ENCODE data around the gene MSRB3.
"Not testable (repeated sequence)": the region's sequence is repeated elsewhere in the genome, so short reads cannot be mapped to it uniquely, and the experiment has no call there.

MSRB3 gene

GRCh38 chr12:65463082-65463481 lies 184.6 kb downstream of the MSRB3 start:
- Histone ChIP-seq H3K4me1 (ENCODE audit: control insufficient read depth, low read depth, low read length) (no peaks in the 10 kb centered on the region), H3K4me3 (ENCODE audit: low read length) (no peak overlapping the region), H3K27me3 (ENCODE audit: control insufficient read depth, insufficient read depth, low read length) (no peaks in the 10 kb centered on the region), H3K27ac (ENCODE audit: low read length) (no peak overlapping the region), H3K36me3 (ENCODE audit: control insufficient read depth, low read depth, low read length) (no peaks in the 10 kb centered on the region), H3K9ac (ENCODE audit: low read length) (no peak overlapping the region), H3K9me3 (ENCODE audit: control insufficient read depth, low read depth, low read length) (no peaks in the 10 kb centered on the region)

- H3K4me3 ChIP-seq (ENCODE audit: low read length) = no peak overlapping the region
- H3K9me3 ChIP-seq (ENCODE audit: control insufficient read depth, low read depth, low read length) = no peaks in the 10 kb centered on the region
- no peak overlapping the region for H3K27ac ChIP-seq (ENCODE audit: low read length)
- no peaks in the 10 kb centered on the region for H3K27me3 ChIP-seq (ENCODE audit: control insufficient read depth, insufficient read depth, low read length)
- H3K36me3 ChIP-seq (ENCODE audit: control insufficient read depth, low read depth, low read length) = no peaks in the 10 kb centered on the region
- no peak overlapping the region for H3K9ac ChIP-seq (ENCODE audit: low read length)
- no peaks in the 10 kb centered on the region for H3K4me1 ChIP-seq (ENCODE audit: control insufficient read depth, low read depth, low read length)
Observed at GRCh38 chr12:65463611-65464010, 185.1 kb downstream of the MSRB3 start.

- H3K27ac ChIP-seq (ENCODE audit: low read length) = no peak overlapping the region
- no peaks in the 10 kb centered on the region for H3K4me1 ChIP-seq (ENCODE audit: control insufficient read depth, low read depth, low read length)
Observed at GRCh38 chr12:65464930-65465329, 186.4 kb downstream of the MSRB3 start.

GRCh38 chr12:65465766-65466547 lies 187.5 kb downstream of the MSRB3 start:
- Histone ChIP-seq H3K4me3 (ENCODE audit: low read length) (no peak overlapping the region), H3K36me3 (ENCODE audit: control insufficient read depth, low read depth, low read length) (no peaks in the 10 kb centered on the region), H3K9me3 (ENCODE audit: control insufficient read depth, low read depth, low read length) (no peaks in the 10 kb centered on the region), H3K27me3 (ENCODE audit: control insufficient read depth, insufficient read depth, low read length) (no peaks in the 10 kb centered on the region), H3K4me1 (ENCODE audit: control insufficient read depth, low read depth, low read length) (no peaks in the 10 kb centered on the region), H3K9ac (ENCODE audit: low read length) (no peak overlapping the region), H3K27ac (ENCODE audit: low read length) (no peak overlapping the region)

More at GRCh38 chr12:65464930-65465329, 186.4 kb downstream of the MSRB3 start:
- H3K4me3 ChIP-seq (ENCODE audit: low read length) = no peak overlapping the region
- no peaks in the 10 kb centered on the region for H3K9me3 ChIP-seq (ENCODE audit: control insufficient read depth, low read depth, low read length)
- H3K36me3 ChIP-seq (ENCODE audit: control insufficient read depth, low read depth, low read length) = no peaks in the 10 kb centered on the region
- H3K9ac ChIP-seq (ENCODE audit: low read length) = no peak overlapping the region
- no peaks in the 10 kb centered on the region for H3K27me3 ChIP-seq (ENCODE audit: control insufficient read depth, insufficient read depth, low read length)

- Histone ChIP-seq H3K27ac (ENCODE audit: low read length) (no peak overlapping the region), H3K4me1 (ENCODE audit: control insufficient read depth, low read depth, low read length) (no peaks in the 10 kb centered on the region), H3K36me3 (ENCODE audit: control insufficient read depth, low read depth, low read length) (no peaks in the 10 kb centered on the region), H3K9ac (ENCODE audit: low read length) (no peak overlapping the region), H3K27me3 (ENCODE audit: control insufficient read depth, insufficient read depth, low read length) (no peaks in the 10 kb centered on the region), H3K4me3 (ENCODE audit: low read length) (no peak overlapping the region), H3K9me3 (ENCODE audit: control insufficient read depth, low read depth, low read length) (no peaks in the 10 kb centered on the region)
Observed at GRCh38 chr12:65466911-65467310, 188.4 kb downstream of the MSRB3 start.

- H3K27me3 ChIP-seq (ENCODE audit: control insufficient read depth, insufficient read depth, low read length) = no peaks in the 10 kb centered on the region
- no peaks in the 10 kb centered on the region for H3K9me3 ChIP-seq (ENCODE audit: control insufficient read depth, low read depth, low read length)
- no peaks in the 10 kb centered on the region for H3K36me3 ChIP-seq (ENCODE audit: control insufficient read depth, low read depth, low read length)
- no peak overlapping the region for H3K27ac ChIP-seq (ENCODE audit: low read length)
- no peak overlapping the region for H3K4me3 ChIP-seq (ENCODE audit: low read length)
- no peak overlapping the region for H3K9ac ChIP-seq (ENCODE audit: low read length)
- no peaks in the 10 kb centered on the region for H3K4me1 ChIP-seq (ENCODE audit: control insufficient read depth, low read depth, low read length)
Observed at GRCh38 chr12:65470256-65470655, 191.8 kb downstream of the MSRB3 start.

GRCh38 chr12:65472079-65472478 lies 193.6 kb downstream of the MSRB3 start:
- Histone ChIP-seq H3K27ac (ENCODE audit: low read length) (no peak overlapping the region), H3K4me1 (ENCODE audit: control insufficient read depth, low read depth, low read length) (no peaks in the 10 kb centered on the region), H3K4me3 (ENCODE audit: low read length) (no peak overlapping the region), H3K36me3 (ENCODE audit: control insufficient read depth, low read depth, low read length) (no peaks in the 10 kb centered on the region), H3K9me3 (ENCODE audit: control insufficient read depth, low read depth, low read length) (no peaks in the 10 kb centered on the region), H3K9ac (ENCODE audit: low read length) (no peak overlapping the region), H3K27me3 (ENCODE audit: control insufficient read depth, insufficient read depth, low read length) (no peaks in the 10 kb centered on the region)

- H3K9me3 ChIP-seq (ENCODE audit: control insufficient read depth, low read depth, low read length) = no peaks in the 10 kb centered on the region
- no peak overlapping the region for H3K9ac ChIP-seq (ENCODE audit: low read length)
- no peaks in the 10 kb centered on the region for H3K27me3 ChIP-seq (ENCODE audit: control insufficient read depth, insufficient read depth, low read length)
- no peak overlapping the region for H3K4me3 ChIP-seq (ENCODE audit: low read length)
- no peaks in the 10 kb centered on the region for H3K4me1 ChIP-seq (ENCODE audit: control insufficient read depth, low read depth, low read length)
- H3K27ac ChIP-seq (ENCODE audit: low read length) = no peak overlapping the region
- no peaks in the 10 kb centered on the region for H3K36me3 ChIP-seq (ENCODE audit: control insufficient read depth, low read depth, low read length)
Observed at GRCh38 chr12:65474831-65475230, 196.3 kb downstream of the MSRB3 start.

- no peaks in the 10 kb centered on the region for H3K9me3 ChIP-seq (ENCODE audit: control insufficient read depth, low read depth, low read length)
- no peak overlapping the region for H3K9ac ChIP-seq (ENCODE audit: low read length)
- H3K4me1 ChIP-seq (ENCODE audit: control insufficient read depth, low read depth, low read length) = no peaks in the 10 kb centered on the region
- no peaks in the 10 kb centered on the region for H3K27me3 ChIP-seq (ENCODE audit: control insufficient read depth, insufficient read depth, low read length)
- H3K36me3 ChIP-seq (ENCODE audit: control insufficient read depth, low read depth, low read length) = no peaks in the 10 kb centered on the region
- no peak overlapping the region for H3K27ac ChIP-seq (ENCODE audit: low read length)
- H3K4me3 ChIP-seq (ENCODE audit: low read length) = no peak overlapping the region
Observed at GRCh38 chr12:65477721-65478120, 199.2 kb downstream of the MSRB3 start.

GRCh38 chr12:65483891-65484516 lies 205.5 kb downstream of the MSRB3 start:
- H3K9ac ChIP-seq (ENCODE audit: low read length); H3K27me3 ChIP-seq (ENCODE audit: control insufficient read depth, insufficient read depth, low read length); H3K4me1 ChIP-seq (ENCODE audit: control insufficient read depth, low read depth, low read length); H3K4me3 ChIP-seq (ENCODE audit: low read length); H3K27ac ChIP-seq (ENCODE audit: low read length); H3K36me3 ChIP-seq (ENCODE audit: control insufficient read depth, low read depth, low read length): not testable (repeated sequence)
- peaks cover 13% of the 10 kb centered on the region for H3K9me3 ChIP-seq (ENCODE audit: control insufficient read depth, low read depth, low read length)

- H3K36me3 ChIP-seq (ENCODE audit: control insufficient read depth, low read depth, low read length) = no peaks in the 10 kb centered on the region
- no peaks in the 10 kb centered on the region for H3K4me1 ChIP-seq (ENCODE audit: control insufficient read depth, low read depth, low read length)
- no peak overlapping the region for H3K4me3 ChIP-seq (ENCODE audit: low read length)
- no peak overlapping the region for H3K27ac ChIP-seq (ENCODE audit: low read length)
- H3K27me3 ChIP-seq (ENCODE audit: control insufficient read depth, insufficient read depth, low read length) = no peaks in the 10 kb centered on the region
- H3K9me3 ChIP-seq (ENCODE audit: control insufficient read depth, low read depth, low read length) = peaks cover 13% of the 10 kb centered on the region
- H3K9ac ChIP-seq (ENCODE audit: low read length) = no peak overlapping the region
Observed at GRCh38 chr12:65488197-65488596, 209.7 kb downstream of the MSRB3 start.

- Histone ChIP-seq H3K36me3 (ENCODE audit: control insufficient read depth, low read depth, low read length) (no peaks in the 10 kb centered on the region), H3K9ac (ENCODE audit: low read length) (no peak overlapping the region), H3K27ac (ENCODE audit: low read length) (no peak overlapping the region), H3K4me1 (ENCODE audit: control insufficient read depth, low read depth, low read length) (no peaks in the 10 kb centered on the region), H3K4me3 (ENCODE audit: low read length) (no peak overlapping the region), H3K27me3 (ENCODE audit: control insufficient read depth, insufficient read depth, low read length) (no peaks in the 10 kb centered on the region), H3K9me3 (ENCODE audit: control insufficient read depth, low read depth, low read length) (no peaks in the 10 kb centered on the region)
Observed at GRCh38 chr12:65490250-65490649, 211.8 kb downstream of the MSRB3 start.
